HepG2 (cell line): ENCODE data around the gene C5orf47.

Experiments
- SP2 ChIP-seq: sonication (generic); formaldehyde crosslinking; IDR thresholded peaks from 2 replicates; pipeline ENCODE4 v1.5.1; 2020; ENCODE audit warnings: mild to moderate bottlenecking, missing genetic modification reagents
- U2AF1 ChIP-seq: fragments of 200-400 bp; formaldehyde crosslinking; optimal IDR thresholded peaks from 2 replicates; pipeline ENCODE3; 2017; ENCODE audit warnings: mild to moderate bottlenecking, low read depth, low read length
- TF ChIP-seq, protein P1 (sequence below): sonication (generic); formaldehyde crosslinking; IDR thresholded peaks from 2 replicates; pipeline ENCODE4 v1.5.0; 2020; ENCODE audit warnings: mild to moderate bottlenecking, missing genetic modification reagents, moderate library complexity

DNA sequence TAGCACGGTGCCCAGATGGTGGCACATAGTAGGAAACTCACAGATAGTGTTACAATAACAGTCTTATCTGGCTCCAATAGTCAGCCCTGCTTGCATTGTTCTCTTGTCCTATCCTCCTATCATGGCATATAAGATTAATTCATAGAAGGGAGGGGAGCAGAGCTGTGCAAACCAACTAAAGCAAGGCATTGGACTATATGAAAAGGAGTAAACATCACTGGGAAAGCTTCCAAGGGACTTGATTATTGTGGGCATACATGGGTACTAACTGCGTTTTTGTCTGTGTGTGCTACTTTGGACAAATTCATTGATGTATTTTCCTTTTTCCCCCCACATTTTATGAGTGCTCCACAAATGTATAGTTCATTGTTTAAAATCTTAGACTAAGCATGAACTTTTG is 43.8 kb upstream of the C5orf47 start:
- TF ChIP-seq, protein P1, sequence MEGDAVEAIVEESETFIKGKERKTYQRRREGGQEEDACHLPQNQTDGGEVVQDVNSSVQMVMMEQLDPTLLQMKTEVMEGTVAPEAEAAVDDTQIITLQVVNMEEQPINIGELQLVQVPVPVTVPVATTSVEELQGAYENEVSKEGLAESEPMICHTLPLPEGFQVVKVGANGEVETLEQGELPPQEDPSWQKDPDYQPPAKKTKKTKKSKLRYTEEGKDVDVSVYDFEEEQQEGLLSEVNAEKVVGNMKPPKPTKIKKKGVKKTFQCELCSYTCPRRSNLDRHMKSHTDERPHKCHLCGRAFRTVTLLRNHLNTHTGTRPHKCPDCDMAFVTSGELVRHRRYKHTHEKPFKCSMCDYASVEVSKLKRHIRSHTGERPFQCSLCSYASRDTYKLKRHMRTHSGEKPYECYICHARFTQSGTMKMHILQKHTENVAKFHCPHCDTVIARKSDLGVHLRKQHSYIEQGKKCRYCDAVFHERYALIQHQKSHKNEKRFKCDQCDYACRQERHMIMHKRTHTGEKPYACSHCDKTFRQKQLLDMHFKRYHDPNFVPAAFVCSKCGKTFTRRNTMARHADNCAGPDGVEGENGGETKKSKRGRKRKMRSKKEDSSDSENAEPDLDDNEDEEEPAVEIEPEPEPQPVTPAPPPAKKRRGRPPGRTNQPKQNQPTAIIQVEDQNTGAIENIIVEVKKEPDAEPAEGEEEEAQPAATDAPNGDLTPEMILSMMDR (CRISPR knock-in tag), result no peak
- TF ChIP-seq U2AF1 (no peak), SP2 (no peak)
